ENCODE measurements around the gene NUDT3.

The NUDT3 gene

GRCh38 chr6:34319471-34319885 lies 73.0 kb downstream of the NUDT3 start:
- H3K27ac ChIP-seq, result no peak overlapping the region
- TF ChIP-seq ZFX (IDR thresholded peaks at IDR 0.05; ENCODE audit: borderline replicate concordance) (no peak), CTCF (IDR thresholded peaks at IDR 0.05) (no peak)

GRCh38 chr6:34318499-34319470 lies 73.7 kb downstream of the NUDT3 start:
- no peak for TF ChIP-seq ZFX (IDR thresholded peaks at IDR 0.05; ENCODE audit: borderline replicate concordance)
- TF ChIP-seq CTCF (IDR thresholded peaks at IDR 0.05), result no peak
- H3K27ac ChIP-seq, result no peak overlapping the region

GRCh38 chr6:34317882-34318498 lies 74.5 kb downstream of the NUDT3 start:
- H3K27ac ChIP-seq, result no peak overlapping the region
- no peak for TF ChIP-seq CTCF (IDR thresholded peaks at IDR 0.05)
- TF ChIP-seq ZFX (IDR thresholded peaks at IDR 0.05; ENCODE audit: borderline replicate concordance), result no peak

GRCh38 chr6:34317172-34317477 lies 75.3 kb downstream of the NUDT3 start:
- H3K27ac ChIP-seq, result no peak overlapping the region
- no peak for TF ChIP-seq CTCF (IDR thresholded peaks at IDR 0.05)

GRCh38 chr6:34316431-34317171 lies 75.9 kb downstream of the NUDT3 start:
- TF ChIP-seq CTCF (IDR thresholded peaks at IDR 0.05), result no peak
- no peak overlapping the region for H3K27ac ChIP-seq

- TF ChIP-seq CTCF (IDR thresholded peaks at IDR 0.05), result no peak
- no peak for TF ChIP-seq ZFX (IDR thresholded peaks at IDR 0.05; ENCODE audit: borderline replicate concordance)
- no peak overlapping the region for H3K27ac ChIP-seq
Measured at GRCh38 chr6:34315780-34316179, 76.7 kb downstream of the NUDT3 start.

All from 22Rv1 (cell line).